SK-N-SH (cell line): ENCODE results near the gene MAPK14.

Experiments
- CHD2 ChIP-seq: fragments of 150-350 bp; IDR thresholded peaks from 2 replicates; pipeline ENCODE4 v1.6.1; 2018; ENCODE audit warnings: low read length; ENCODE audit not compliant: partially characterized antibody
- CTCF ChIP-seq: fragments of 200-600 bp; sonication (generic); IDR thresholded peaks from 2 replicates; pipeline ENCODE4 v1.6.1; 2017; ENCODE audit warnings: antibody characterized with exemption, mild to moderate bottlenecking, moderate library complexity
- ELF1 ChIP-seq: IDR thresholded peaks from 2 replicates; pipeline ENCODE4 v1.4.0; 2012
- EP300 ChIP-seq, 2 experiments: IDR thresholded peaks; 2 replicates each; pipeline versions ENCODE4 v1.4.0 to v1.6.1; 2012; ENCODE audit warnings: borderline replicate concordance in 1 of 2, low read depth in 1 of 2, low read length in 1 of 2
- EZH2phosphoT487 ChIP-seq: fragments of 200-600 bp; sonication (generic); IDR thresholded peaks from 2 replicates; pipeline ENCODE4 v1.6.1; 2017; ENCODE audit warnings: low read depth, mixed run types, mild to moderate bottlenecking, antibody characterized with exemption, moderate library complexity, borderline replicate concordance
- MEF2A ChIP-seq: IDR thresholded peaks from 2 replicates; pipeline ENCODE4 v1.4.0; 2012; ENCODE audit warnings: low read depth, borderline replicate concordance
- MXI1 ChIP-seq: IDR thresholded peaks from 2 replicates; pipeline ENCODE4 v1.6.1; 2012; ENCODE audit warnings: mild to moderate bottlenecking, low read depth, low read length, improper control_type of control experiment
- POLR2AphosphoS5 ChIP-seq: IDR thresholded peaks from 2 replicates; pipeline ENCODE4 v1.6.1; 2012; ENCODE audit warnings: low read depth, low read length
- RAD21 ChIP-seq: IDR thresholded peaks from 2 replicates; pipeline ENCODE4 v1.6.1; 2012; ENCODE audit warnings: mild to moderate bottlenecking, low read length
- SIN3A ChIP-seq: IDR thresholded peaks from 2 replicates; pipeline ENCODE4 v1.6.1; 2012; ENCODE audit warnings: low read depth, mild to moderate bottlenecking, low read length, moderate library complexity, borderline replicate concordance
- SMC3 ChIP-seq: IDR thresholded peaks from 2 replicates; pipeline ENCODE4 v1.6.1; 2012; ENCODE audit warnings: low read depth, low read length, improper control_type of control experiment
- TAF1 ChIP-seq: IDR thresholded peaks from 2 replicates; pipeline ENCODE4 v1.6.1; 2012; ENCODE audit warnings: low read depth, mild to moderate bottlenecking, low read length, moderate library complexity, borderline replicate concordance
- USF2 ChIP-seq: fragments of 150-350 bp; IDR thresholded peaks from 2 replicates; pipeline ENCODE4 v1.6.1; 2017; ENCODE audit warnings: antibody characterized with exemption, low read length, low read depth, borderline replicate concordance
- ZBTB33 ChIP-seq: IDR thresholded peaks from 2 replicates; pipeline ENCODE4 v1.4.0; 2012; ENCODE audit warnings: low read depth, borderline replicate concordance

DNA sequence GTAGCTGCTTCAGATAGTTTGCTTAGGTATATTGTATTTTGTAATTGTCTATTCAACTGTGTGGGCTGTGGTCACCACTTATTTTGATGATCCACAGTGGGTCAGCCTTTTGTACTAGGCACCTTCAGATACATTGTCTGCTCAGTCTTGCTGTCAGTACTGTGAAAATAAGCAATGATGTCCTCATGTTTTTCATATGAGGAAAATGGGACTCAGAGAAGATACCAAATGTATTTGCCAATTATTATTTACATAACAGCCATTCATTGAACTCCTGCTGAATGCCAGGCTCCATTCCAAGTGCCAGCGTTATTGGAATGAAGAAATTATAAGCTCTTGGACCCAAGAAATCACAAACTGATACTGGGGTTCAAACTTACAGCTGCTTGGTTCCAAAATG lies 28.6 kb downstream of the MAPK14 start:
- no peak for TF ChIP-seq RAD21
- no peak for TF ChIP-seq EP300 (IDR thresholded peaks at IDR 0.05; ENCODE audit: borderline replicate concordance in 1 of 2, low read depth in 1 of 2, low read length in 1 of 2)
- TF ChIP-seq CTCF, result no peak
- TF ChIP-seq SIN3A, result no peak
- TF ChIP-seq ELF1, result no peak
- no peak for TF ChIP-seq TAF1
- TF ChIP-seq EZH2phosphoT487, result no peak
- TF ChIP-seq MXI1, result no peak
- TF ChIP-seq POLR2AphosphoS5, result no peak
- TF ChIP-seq MEF2A, result no peak
- no peak for TF ChIP-seq CHD2
- no peak for TF ChIP-seq ZBTB33
- no peak for TF ChIP-seq SMC3
- no peak for TF ChIP-seq USF2
